HepG2 (cell line): ENCODE measurements around the gene ZNFX1. TPM values are rescaled to one million over a fixed set of nuclear protein-coding genes. Genes with fewer than 3 reads are reported as not detected.

Experiments used
- HOXA7 ChIP-seq: sonication (generic); formaldehyde crosslinking; IDR thresholded peaks from 2 replicates; pipeline ENCODE4 v1.8.1; 2022; ENCODE audit warnings: mild to moderate bottlenecking, missing genetic modification reagents, moderate library complexity
- ZFP62 ChIP-seq: sonication (generic); formaldehyde crosslinking; IDR thresholded peaks from 2 replicates; pipeline ENCODE4 v1.4.0; 2020; ENCODE audit warnings: missing genetic modification reagents
- ZNF382 ChIP-seq: sonication (generic); formaldehyde crosslinking; IDR thresholded peaks from 2 replicates; pipeline ENCODE4 v1.5.0; 2020; ENCODE audit warnings: missing genetic modification reagents, mild to moderate bottlenecking, borderline replicate concordance
- polyA plus RNA-seq, 8 experiments: library from polyadenylated mRNA; depleted of rRNA in 3 of 8; stranded (reverse) in 7 of 8; unstranded in 1 of 8; fragments of >200 nt; fragmentation: Illumina TruSeq in 4 of 8; extraction: Trizol in 4 of 8; gene quantifications; 2 replicates each; pipeline versions ENCODE4 v1.2.1 to v1.2.3, GENCODE V29; 2011 to 2016; ENCODE audit warnings: low read depth in 4 of 8, missing spikeins in 1 of 8, mixed read lengths in 1 of 8; ENCODE audit not compliant: insufficient read depth in 1 of 8
- total RNA-seq, 5 experiments: library from RNA; depleted of rRNA; stranded (reverse); fragments of >200 nt; fragmentation: Illumina TruSeq; extraction: Trizol; gene quantifications; 2 replicates each; pipeline ENCODE4 v1.2.3, GENCODE V29; 2016; ENCODE audit warnings: low read depth in 1 of 5
- TF ChIP-seq, protein P1 (sequence below), 2 experiments: sonication (generic) in 1 of 2; formaldehyde crosslinking in 1 of 2; IDR thresholded peaks; 2 replicates each; pipeline versions ENCODE4 v1.4.0 to v1.6.1; 2016 to 2020; ENCODE audit warnings: borderline replicate concordance in 1 of 2, low read depth in 1 of 2, mild to moderate bottlenecking in 1 of 2, missing genetic modification reagents in 1 of 2
- TF ChIP-seq, protein P2 (sequence below): IDR thresholded peaks from 2 replicates; pipeline ENCODE4 v1.6.1; 2018; ENCODE audit warnings: missing genetic modification reagents, mild to moderate bottlenecking, missing compliant biosample characterization
- TF ChIP-seq, protein P3 (sequence below): sonication (generic); formaldehyde crosslinking; IDR thresholded peaks from 2 replicates; pipeline ENCODE4 v1.5.1; 2020; ENCODE audit warnings: missing genetic modification reagents, mild to moderate bottlenecking, borderline replicate concordance
- TF ChIP-seq, protein P4 (sequence below): IDR thresholded peaks from 2 replicates; pipeline ENCODE4 v1.6.1; 2016; ENCODE audit warnings: missing biosample characterization, missing genetic modification reagents, low read depth

ZNFX1 gene
- total and polyA plus RNA-seq, 2 of the 13 experiments (the other 11 are each of a cell fraction or from before 2014, with no cell fraction given), result 2.9 to 11.1 TPM

DNA sequence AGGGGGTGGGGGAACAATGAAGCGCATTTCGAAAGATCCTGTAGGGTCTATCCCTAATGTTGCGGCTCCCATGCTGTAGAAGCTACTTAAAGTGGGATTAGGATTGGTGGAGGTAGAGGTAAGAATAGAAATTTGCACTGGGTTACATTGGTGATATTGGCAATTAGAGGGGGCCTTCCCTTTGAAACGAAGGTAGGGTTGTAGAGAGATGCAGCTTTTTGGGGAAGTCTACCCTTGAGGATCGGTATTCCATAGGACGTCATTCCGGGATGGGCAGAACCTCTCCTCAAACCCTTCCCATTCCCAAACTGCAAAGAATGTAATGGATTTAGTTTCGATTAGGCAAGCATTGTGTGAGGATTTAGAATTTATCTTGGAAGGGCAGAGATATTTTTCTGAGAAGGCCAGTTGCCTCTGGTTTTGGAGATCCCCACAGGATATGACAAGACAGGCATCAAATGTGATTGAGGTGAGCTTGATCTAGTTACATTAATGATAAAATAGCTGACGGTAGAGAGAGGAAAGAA, 5.4 kb upstream of the ZNFX1 start (continued):
- TF ChIP-seq, protein P1, sequence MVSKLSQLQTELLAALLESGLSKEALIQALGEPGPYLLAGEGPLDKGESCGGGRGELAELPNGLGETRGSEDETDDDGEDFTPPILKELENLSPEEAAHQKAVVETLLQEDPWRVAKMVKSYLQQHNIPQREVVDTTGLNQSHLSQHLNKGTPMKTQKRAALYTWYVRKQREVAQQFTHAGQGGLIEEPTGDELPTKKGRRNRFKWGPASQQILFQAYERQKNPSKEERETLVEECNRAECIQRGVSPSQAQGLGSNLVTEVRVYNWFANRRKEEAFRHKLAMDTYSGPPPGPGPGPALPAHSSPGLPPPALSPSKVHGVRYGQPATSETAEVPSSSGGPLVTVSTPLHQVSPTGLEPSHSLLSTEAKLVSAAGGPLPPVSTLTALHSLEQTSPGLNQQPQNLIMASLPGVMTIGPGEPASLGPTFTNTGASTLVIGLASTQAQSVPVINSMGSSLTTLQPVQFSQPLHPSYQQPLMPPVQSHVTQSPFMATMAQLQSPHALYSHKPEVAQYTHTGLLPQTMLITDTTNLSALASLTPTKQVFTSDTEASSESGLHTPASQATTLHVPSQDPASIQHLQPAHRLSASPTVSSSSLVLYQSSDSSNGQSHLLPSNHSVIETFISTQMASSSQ (IDR thresholded peaks at IDR 0.05; ENCODE audit: low read depth), result no peak
- TF ChIP-seq, protein P1 (CRISPR knock-in tag; IDR thresholded peaks at IDR 0.05; ENCODE audit: borderline replicate concordance), result 0 out of 2 replicates have a peak, but pooled peaks have one; percentile 3
- TF ChIP-seq, protein P2, sequence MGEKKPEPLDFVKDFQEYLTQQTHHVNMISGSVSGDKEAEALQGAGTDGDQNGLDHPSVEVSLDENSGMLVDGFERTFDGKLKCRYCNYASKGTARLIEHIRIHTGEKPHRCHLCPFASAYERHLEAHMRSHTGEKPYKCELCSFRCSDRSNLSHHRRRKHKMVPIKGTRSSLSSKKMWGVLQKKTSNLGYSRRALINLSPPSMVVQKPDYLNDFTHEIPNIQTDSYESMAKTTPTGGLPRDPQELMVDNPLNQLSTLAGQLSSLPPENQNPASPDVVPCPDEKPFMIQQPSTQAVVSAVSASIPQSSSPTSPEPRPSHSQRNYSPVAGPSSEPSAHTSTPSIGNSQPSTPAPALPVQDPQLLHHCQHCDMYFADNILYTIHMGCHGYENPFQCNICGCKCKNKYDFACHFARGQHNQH (CRISPR knock-in tag), result no peak
- TF ChIP-seq HOXA7 (CRISPR knock-in tag) (no peak), ZNF382 (CRISPR knock-in tag) (no peak), ZFP62 (CRISPR knock-in tag) (no peak)
- TF ChIP-seq, protein P3, sequence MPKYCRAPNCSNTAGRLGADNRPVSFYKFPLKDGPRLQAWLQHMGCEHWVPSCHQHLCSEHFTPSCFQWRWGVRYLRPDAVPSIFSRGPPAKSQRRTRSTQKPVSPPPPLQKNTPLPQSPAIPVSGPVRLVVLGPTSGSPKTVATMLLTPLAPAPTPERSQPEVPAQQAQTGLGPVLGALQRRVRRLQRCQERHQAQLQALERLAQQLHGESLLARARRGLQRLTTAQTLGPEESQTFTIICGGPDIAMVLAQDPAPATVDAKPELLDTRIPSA (CRISPR knock-in tag), result no peak
- TF ChIP-seq, protein P4, sequence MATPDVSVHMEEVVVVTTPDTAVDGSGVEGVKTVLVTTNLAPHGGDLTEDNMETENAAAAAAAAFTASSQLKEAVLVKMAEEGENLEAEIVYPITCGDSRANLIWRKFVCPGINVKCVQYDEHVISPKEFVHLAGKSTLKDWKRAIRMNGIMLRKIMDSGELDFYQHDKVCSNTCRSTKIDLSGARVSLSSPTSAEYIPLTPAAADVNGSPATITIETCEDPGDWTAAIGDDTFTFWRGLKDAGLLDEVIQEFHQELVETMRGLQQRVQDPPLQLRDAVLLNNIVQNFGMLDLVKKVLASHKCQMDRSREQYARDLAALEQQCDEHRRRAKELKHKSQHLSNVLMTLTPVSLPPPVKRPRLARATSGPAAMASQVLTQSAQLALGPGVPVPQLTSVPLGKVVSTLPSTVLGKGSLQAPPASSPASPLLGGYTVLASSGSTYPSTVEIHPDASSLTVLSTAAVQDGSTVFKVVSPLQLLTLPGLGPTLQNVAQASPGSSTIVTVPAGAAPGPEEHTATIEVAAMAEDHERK (CRISPR knock-in tag), result no peak
